GM12878 (cell line): Measurements from ENCODE around the gene ZNF790. TPM values are rescaled to one million over a fixed set of nuclear protein-coding genes. Genes with fewer than 3 reads are reported as not detected.

Source experiments
- CBFB ChIP-seq: IDR thresholded peaks from 2 replicates; pipeline ENCODE4 v1.6.1; 2016; ENCODE audit warnings: antibody characterized with exemption, low read depth
- DPF2 ChIP-seq: fragments of 450-650 bp; IDR thresholded peaks from 2 replicates; pipeline ENCODE4 v1.6.1; 2017; ENCODE audit warnings: mild to moderate bottlenecking
- FOXM1 ChIP-seq: IDR thresholded peaks from 2 replicates; pipeline ENCODE4 v1.6.1; 2012; ENCODE audit warnings: low read depth, mild to moderate bottlenecking, inconsistent platforms, low read length, moderate library complexity
- IRF4 ChIP-seq: IDR thresholded peaks from 2 replicates; pipeline ENCODE4 v1.6.1; 2011; ENCODE audit warnings: low read depth, low read length
- MEF2B ChIP-seq: fragments of 450-650 bp; IDR thresholded peaks from 2 replicates; pipeline ENCODE4 v1.6.1; 2018; ENCODE audit warnings: mild to moderate bottlenecking, moderate library complexity; ENCODE audit not compliant: partially characterized antibody, poor library complexity, severe bottlenecking
- NFXL1 ChIP-seq: fragments of 450-650 bp; IDR thresholded peaks from 2 replicates; pipeline ENCODE4 v1.6.1; 2017; ENCODE audit warnings: antibody characterized with exemption, mild to moderate bottlenecking, borderline replicate concordance
- NR2C1 ChIP-seq: fragments of 450-650 bp; IDR thresholded peaks from 2 replicates; pipeline ENCODE4 v1.6.1; 2017; ENCODE audit warnings: antibody characterized with exemption, mild to moderate bottlenecking, moderate library complexity
- POLR2AphosphoS2 ChIP-seq: IDR thresholded peaks from 2 replicates; pipeline ENCODE4 v1.6.1; 2011; ENCODE audit warnings: low read depth, mild to moderate bottlenecking, low read length, improper control_type of control experiment, moderate library complexity
- RAD21 ChIP-seq: IDR thresholded peaks from 2 replicates; pipeline ENCODE4 v1.6.1; 2011; ENCODE audit warnings: mild to moderate bottlenecking, low read depth, low read length, moderate library complexity; ENCODE audit not compliant: insufficient read depth
- SKIL ChIP-seq: fragments of 450-650 bp; IDR thresholded peaks from 2 replicates; pipeline ENCODE4 v1.6.1; 2017; ENCODE audit warnings: mild to moderate bottlenecking, low read depth, inconsistent platforms; ENCODE audit not compliant: poor library complexity, severe bottlenecking
- TAF1 ChIP-seq: IDR thresholded peaks from 2 replicates; pipeline ENCODE4 v1.6.1; 2011; ENCODE audit warnings: mild to moderate bottlenecking, low read depth, low read length, borderline replicate concordance
- TBL1XR1 ChIP-seq: IDR thresholded peaks from 2 replicates; pipeline ENCODE4 v1.6.1; 2012; ENCODE audit warnings: low read depth, low read length, improper control_type of control experiment
- ZBTB11 ChIP-seq: fragments of 450-650 bp; formaldehyde crosslinking; IDR thresholded peaks from 2 replicates; pipeline ENCODE4 v1.5.0; 2022; ENCODE audit warnings: mild to moderate bottlenecking, missing genetic modification characterization
- ZNF217 ChIP-seq: fragments of 450-650 bp; IDR thresholded peaks from 2 replicates; pipeline ENCODE4 v1.6.1; 2017; ENCODE audit warnings: antibody characterized with exemption, mild to moderate bottlenecking
- polyA plus RNA-seq, 11 experiments: library from polyadenylated mRNA; depleted of rRNA in 4 of 11; unstranded in 6 of 11; stranded (reverse) in 5 of 11; fragments of >200 nt; fragmentation: Nextera tagmentation in 4 of 11; fragmentation: Illumina TruSeq in 1 of 11; extraction: Ambion mirVana in 4 of 11; extraction: Trizol in 1 of 11; gene quantifications; 1 replicate in 1 of 11; 2 replicates in 10 of 11; pipeline versions ENCODE4 v1.2.1 to v1.2.3, GENCODE V29; 2011 to 2016; ENCODE audit warnings: inconsistent platforms in 2 of 11, missing spikeins in 2 of 11, low read depth in 1 of 11
- total RNA-seq, 4 experiments: library from RNA; depleted of rRNA in 3 of 4; stranded (reverse); fragments of >200 nt in 3 of 4; fragmentation: Illumina TruSeq in 1 of 4; extraction: Trizol in 1 of 4; gene quantifications; 2 replicates each; pipeline versions ENCODE4 v1.2.1 to v1.2.3, GENCODE V29; 2013 to 2021
- TF ChIP-seq, protein P1 (sequence below): fragments of 450-650 bp; IDR thresholded peaks from 2 replicates; pipeline ENCODE4 v1.6.1; 2016; ENCODE audit warnings: mild to moderate bottlenecking
- TF ChIP-seq, protein P2 (sequence below): IDR thresholded peaks from 2 replicates; pipeline ENCODE4 v1.6.1; 2012; ENCODE audit warnings: low read length, inconsistent platforms

Gene ZNF790
- total and polyA plus RNA-seq, 10 of the 15 experiments (the other 5 are each of a cell fraction or from before 2014, with no cell fraction given), result 0.87 to 5.2 (median 2.9) TPM

GRCh38 chr19:36850559-36851442 lies 12.6 kb upstream of the ZNF790 start, which contains the start of gene ZNF345 (continued):
- TF ChIP-seq RAD21 (no peak), NFXL1 (no peak), SKIL (no peak), TBL1XR1 (no peak), TAF1 (0 out of 2 replicates have a peak, but pooled peaks have one; percentile 8), MEF2B (no peak), FOXM1 (no peak), IRF4 (no peak), ZBTB11 (CRISPR knock-in tag) (peak; percentile 57; the same call in 1 of the 2 replicates), CBFB (0 out of 2 replicates have a peak, but pooled peaks have one; percentile 75), DPF2 (0 out of 2 replicates have a peak, but pooled peaks have one; percentile 3), NR2C1 (no peak), ZNF217 (no peak), POLR2AphosphoS2 (no peak)
- TF ChIP-seq, protein P1, sequence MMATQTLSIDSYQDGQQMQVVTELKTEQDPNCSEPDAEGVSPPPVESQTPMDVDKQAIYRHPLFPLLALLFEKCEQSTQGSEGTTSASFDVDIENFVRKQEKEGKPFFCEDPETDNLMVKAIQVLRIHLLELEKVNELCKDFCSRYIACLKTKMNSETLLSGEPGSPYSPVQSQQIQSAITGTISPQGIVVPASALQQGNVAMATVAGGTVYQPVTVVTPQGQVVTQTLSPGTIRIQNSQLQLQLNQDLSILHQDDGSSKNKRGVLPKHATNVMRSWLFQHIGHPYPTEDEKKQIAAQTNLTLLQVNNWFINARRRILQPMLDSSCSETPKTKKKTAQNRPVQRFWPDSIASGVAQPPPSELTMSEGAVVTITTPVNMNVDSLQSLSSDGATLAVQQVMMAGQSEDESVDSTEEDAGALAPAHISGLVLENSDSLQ, result no peak
- TF ChIP-seq, protein P2, sequence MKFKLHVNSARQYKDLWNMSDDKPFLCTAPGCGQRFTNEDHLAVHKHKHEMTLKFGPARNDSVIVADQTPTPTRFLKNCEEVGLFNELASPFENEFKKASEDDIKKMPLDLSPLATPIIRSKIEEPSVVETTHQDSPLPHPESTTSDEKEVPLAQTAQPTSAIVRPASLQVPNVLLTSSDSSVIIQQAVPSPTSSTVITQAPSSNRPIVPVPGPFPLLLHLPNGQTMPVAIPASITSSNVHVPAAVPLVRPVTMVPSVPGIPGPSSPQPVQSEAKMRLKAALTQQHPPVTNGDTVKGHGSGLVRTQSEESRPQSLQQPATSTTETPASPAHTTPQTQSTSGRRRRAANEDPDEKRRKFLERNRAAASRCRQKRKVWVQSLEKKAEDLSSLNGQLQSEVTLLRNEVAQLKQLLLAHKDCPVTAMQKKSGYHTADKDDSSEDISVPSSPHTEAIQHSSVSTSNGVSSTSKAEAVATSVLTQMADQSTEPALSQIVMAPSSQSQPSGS, result no peak
